Left renal cortex interstitium (tissue), 4 donors: Measurements from ENCODE around the gene ATP8B3. TPM values are rescaled to one million over a fixed set of nuclear protein-coding genes. Genes with fewer than 3 reads are reported as not detected.

Source experiments
- DNase-seq, 4 donors: peaks; one replicate each; pipeline ENCODE4 v3.0.0-alpha.2; 2013; ENCODE audit warnings: low read depth in 4 of 4, low spot score in 2 of 4, missing footprints in 1 of 4
- polyA plus RNA-seq, 4 donors: library from polyadenylated mRNA; unstranded; fragments of 120-200 nt; gene quantifications; one replicate each; pipeline ENCODE4 v1.2.1, GENCODE V29; 2013; ENCODE audit not compliant: insufficient read length in 4 of 4

Gene ATP8B3, protein sequence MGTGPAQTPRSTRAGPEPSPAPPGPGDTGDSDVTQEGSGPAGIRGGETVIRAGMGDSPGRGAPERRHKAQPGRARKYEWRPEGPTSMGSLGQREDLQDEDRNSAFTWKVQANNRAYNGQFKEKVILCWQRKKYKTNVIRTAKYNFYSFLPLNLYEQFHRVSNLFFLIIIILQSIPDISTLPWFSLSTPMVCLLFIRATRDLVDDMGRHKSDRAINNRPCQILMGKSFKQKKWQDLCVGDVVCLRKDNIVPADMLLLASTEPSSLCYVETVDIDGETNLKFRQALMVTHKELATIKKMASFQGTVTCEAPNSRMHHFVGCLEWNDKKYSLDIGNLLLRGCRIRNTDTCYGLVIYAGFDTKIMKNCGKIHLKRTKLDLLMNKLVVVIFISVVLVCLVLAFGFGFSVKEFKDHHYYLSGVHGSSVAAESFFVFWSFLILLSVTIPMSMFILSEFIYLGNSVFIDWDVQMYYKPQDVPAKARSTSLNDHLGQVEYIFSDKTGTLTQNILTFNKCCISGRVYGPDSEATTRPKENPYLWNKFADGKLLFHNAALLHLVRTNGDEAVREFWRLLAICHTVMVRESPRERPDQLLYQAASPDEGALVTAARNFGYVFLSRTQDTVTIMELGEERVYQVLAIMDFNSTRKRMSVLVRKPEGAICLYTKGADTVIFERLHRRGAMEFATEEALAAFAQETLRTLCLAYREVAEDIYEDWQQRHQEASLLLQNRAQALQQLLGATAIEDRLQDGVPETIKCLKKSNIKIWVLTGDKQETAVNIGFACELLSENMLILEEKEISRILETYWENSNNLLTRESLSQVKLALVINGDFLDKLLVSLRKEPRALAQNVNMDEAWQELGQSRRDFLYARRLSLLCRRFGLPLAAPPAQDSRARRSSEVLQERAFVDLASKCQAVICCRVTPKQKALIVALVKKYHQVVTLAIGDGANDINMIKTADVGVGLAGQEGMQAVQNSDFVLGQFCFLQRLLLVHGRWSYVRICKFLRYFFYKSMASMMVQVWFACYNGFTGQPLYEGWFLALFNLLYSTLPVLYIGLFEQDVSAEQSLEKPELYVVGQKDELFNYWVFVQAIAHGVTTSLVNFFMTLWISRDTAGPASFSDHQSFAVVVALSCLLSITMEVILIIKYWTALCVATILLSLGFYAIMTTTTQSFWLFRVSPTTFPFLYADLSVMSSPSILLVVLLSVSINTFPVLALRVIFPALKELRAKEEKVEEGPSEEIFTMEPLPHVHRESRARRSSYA (N-terminal part only)
- 1 to 10 TPM in 1 of 4 donors, under 1 TPM in 3; 0.52 to 1.0 (median 0.76) TPM for polyA plus RNA-seq

DNA sequence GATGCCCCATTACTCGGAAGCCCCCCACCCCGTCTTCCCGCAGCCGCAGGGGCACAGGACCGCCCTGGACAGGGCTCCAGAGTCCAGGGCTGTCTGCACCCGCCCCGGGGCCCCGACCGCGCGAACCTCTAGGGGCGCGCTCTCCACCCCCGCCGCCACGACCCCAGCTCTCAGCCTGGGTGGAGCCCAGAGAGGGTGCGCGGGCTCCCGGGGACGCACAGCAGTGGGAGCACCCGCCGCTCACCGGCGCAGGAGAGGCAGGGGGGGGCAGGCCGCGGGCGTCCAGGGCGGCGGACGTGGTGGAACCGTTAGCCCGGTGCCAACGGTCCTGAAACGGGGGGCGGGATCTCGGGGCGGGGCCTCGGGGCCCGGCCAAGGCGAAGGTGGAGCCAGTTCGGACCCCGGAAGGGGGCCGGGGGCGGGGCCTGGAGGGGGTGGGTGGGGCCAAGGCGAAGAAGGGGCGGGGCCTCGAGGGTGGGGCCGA, at the start of gene ATP8B3:
TSS of gene ATP8B3 (minus strand) at position 335 of the 484 bp plus-strand sequence. CDS start 540 bp downstream, outside the sequence.
- DNase-seq, result no peak

DNA sequence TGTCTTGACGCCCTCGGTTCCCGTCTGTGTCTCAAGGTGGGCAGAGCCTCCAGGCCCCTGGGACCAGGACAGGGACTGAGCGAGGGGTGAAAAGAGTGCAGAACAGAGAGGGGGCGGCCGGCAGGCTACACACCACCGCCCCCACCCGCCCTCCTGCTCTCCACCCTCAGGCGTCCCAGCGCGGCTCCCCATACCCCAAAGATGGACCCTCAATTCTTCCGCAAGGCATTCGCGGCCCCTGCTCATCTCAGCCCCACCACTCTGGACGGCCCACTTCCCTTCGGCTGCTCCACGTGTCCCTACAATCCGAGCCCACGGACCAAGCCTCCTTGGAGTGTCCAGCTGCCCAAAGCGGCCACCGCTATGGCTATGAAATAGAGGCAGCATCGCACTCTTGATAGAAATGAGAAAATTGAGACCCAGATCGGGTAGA, 49.5 kb upstream of the ATP8B3 start:
- DNase-seq, result no peak

DNA sequence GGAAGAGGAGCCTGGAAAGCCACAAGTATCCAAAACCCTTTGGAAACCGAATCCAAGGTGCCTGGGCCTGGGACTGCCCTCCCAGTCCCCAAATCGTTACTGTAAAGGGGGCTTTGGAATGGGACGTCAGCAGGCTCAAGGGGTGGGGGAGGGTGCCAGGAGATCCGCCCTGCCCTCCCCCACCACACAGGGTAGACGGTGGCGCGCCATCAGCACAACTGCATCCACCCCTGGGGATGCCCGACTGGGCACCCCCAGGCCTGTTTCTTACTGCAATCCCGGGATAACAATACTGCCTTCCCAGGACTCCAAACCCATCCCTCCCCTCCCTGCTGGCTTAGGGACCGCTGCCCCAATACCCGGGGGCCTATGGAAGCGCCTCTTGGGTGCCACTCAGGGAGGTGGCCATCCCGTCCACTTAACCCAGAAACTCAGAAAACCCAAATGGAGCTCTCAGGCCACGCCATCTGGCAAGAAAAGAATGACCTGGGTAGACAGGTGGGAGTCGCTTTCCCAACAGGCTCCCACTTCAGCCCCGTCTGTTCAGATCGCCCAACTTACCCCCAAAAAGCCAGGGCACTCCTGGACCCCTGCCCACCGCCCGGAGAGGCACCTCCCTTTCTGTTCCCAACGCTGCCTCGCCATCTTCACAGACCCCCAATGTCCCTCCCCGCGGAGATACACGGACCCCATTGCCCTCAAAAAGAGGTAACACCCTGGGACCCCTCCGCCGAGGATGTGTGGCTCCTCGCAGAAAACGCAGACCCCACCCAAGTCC, 48.9 kb upstream of the ATP8B3 start:
- DNase-seq, result no peak

DNA sequence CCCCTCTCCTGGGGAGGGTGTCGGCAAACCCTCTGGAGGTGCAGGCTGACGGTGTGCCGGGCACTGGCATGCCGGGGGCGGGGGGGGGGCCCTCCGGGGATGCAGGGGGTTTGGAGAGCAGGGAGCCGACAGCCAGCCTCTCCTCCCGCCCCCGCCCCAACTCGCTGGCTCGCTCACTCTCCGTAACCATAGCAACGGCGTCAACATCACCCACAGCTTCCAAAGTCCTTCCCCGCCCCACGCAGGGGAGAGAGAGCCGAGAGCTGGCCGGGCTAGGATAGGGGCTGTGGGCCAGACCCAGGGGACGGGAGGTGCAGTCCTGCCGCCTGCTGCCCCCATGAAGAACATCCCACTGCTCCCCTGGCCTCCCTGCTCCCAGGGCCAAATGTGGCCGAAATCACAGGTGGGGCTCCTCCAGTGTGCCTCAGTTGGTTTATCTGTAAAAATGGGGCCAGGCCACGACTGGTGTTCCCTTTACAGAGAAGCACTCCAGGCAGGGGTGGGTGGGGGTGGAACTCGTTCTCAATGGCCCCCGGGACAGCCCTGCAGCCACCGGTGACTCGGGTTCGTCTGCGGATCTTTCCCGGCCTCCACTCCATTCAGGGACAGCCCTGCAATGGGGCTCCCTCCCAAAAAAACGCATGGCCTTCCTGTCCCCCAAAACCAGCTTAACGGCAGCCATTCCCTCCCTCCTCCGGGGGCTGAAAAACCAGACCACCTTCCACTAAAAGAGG, 48.1 kb upstream of the ATP8B3 start:
- DNase-seq, result no peak

DNA sequence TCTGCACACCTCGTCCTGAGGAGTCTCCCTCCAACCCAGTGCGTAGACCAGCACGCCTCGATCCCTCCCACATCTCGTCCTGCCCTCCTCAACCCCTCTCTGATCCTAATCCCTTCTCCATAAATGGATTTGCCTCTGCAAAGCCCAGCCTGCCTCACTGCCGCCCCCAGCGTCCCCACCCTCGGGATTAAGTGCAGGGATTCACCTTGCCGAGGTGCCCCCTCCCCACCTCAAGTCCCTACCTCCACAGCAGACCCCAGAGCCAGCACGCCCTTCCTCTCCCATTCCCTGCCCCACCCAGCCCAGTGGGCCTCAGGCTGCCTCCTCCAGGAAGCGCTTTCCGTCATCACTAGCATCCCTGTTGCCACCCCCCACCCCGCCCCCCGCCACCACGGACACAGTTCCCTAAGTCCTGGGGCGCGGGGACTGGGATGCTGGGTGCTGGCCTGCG, 47.3 kb upstream of the ATP8B3 start:
- DNase-seq, result no peak

DNA sequence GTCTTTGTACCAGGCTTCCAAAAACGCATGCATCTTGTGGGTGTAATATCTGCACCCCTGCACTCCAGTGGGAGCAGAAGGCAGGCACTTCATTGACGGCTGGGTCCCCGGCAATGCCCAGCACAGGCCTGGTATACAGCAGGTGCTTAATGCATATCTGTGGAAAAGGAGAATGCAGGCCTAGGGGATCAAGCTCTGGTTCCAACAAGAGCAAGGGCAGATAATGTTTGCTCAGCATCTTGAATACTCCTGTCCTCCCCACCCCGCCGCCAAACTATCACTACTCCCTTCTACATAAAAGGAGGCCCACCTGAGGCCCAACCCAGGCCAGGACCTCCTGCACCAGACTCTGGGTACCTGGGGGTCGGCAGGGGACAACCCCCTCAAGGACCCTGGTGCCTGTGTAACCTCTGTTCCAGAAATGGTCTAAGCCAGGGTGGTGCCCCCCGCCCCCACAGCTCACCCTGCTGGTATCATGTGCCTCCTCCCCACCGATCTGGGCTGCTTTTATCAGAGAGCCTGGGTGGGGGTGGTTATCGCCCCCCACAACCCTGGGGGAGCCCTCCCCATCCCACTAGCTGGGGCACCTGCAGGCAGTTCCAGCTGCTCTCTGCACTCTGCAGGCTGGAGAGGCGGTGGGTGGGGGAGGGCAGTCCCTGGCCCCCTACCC, 46.5 kb upstream of the ATP8B3 start:
- no peak for DNase-seq

DNA sequence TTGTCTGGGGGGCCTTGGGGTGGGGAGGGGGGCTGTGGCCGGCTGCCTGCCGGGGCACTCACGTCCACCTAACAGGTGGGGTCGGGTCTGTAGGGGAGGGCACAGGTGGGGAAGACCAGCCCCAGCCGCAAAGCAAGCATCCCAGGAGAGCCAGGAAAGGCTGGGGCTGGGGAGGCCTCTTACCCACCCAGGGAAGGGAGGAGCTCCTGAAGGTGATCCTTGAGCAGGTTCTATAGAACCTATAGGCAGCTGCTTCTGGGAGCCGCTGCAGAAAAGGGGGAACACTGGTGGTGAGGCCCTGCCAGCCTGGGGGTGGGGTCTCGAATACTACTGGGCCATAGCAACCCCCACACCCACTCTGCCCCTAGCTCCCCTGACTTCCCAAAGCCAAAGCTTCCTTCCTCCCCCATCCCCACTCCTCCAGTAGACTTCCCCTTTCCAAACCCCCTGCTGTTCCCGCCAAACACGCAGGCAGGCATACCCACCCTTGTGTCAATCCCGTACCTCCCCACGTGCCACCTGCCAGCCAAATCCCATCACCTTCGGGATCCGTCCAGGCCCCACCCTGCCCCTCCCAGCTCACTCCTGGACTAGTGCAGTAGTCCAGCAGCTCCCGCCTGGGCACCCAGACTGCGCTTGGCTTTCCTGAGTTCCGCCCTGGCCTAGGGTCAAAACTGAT, 45.7 kb upstream of the ATP8B3 start:
- no peak for DNase-seq

DNA sequence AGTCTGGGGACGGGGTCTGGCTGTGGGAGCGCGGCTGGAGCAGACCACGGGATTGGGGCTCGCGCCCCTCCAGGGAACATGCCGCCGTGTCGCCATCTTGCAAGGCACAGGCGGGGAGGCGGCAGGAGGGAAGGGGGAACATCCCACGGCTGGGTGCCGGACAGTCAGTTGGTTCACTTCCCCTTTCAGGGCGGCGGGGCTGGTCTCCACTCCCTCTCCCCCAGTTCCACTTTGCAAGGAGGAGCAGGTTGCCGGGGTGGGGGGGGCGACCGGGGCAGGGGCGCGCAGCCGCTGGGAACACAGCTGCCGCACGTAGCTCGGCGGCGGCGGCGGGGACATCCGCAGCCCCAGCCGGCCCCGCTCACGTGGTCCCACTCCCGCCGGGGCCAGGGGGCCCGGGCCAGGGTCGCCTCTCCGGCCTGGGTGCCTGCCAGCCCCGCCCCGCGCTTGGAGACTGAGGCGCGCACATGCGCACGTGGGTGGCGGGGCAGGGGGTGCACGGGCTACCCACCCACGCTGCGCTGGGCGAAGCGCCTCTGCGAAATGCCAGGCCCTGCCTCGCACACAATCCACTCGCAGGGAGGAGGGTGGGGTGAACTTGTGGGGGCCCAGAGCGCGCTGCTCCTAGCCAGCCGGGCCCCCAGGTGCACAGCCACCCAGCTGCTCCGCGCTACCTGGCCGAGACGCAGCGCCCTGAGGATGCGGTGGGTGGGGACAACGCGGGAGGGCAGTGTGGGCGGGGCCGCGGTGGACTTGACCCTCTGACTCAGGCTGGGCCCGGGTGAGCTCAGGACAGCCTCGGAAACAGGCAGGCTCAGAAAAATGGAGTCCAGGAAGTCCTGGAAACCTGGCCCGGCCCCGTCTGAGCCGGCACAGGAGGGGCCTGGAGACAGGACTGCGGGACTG, 44.9 kb upstream of the ATP8B3 start:
- DNase-seq, result no peak

DNA sequence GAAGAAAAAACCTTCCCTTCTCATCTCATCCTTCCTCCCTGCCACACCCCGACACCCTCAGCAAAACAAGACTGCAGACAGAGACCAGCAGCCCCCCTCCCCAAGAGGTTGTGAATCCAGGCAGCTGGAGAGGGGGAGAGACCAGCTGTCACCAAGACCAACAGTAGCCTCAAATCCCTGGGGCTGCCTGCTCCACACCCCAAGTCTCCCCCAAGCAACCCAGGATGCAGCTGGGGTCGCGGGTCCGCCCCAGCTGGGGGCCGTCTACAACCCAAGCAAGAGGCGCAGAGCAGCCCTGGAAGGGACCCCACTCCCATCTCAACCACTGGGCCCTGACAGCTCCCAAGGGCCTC, 44.2 kb upstream of the ATP8B3 start:
- no peak for DNase-seq

DNA sequence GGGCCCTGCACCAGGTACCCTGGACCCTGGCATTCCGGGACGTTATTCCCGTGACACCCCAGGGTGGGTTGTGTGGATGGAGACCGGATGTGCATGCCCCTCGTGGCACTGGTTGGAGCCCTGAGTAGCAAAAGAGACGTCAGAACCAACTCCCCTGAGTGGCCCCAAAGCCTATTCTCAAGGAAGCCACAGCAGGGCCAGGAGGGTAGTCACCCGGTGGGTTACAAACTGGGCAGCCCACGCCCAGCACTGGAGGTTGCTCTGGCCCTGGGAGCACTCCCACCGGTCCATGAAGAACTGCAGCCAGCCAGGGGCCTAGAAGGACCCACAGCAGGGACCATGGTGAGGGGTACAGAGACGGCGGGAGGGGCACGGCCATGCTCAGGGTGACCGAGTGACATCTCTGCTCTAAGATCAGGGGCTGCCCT, 43.8 kb upstream of the ATP8B3 start:
- DNase-seq, result no peak

DNA sequence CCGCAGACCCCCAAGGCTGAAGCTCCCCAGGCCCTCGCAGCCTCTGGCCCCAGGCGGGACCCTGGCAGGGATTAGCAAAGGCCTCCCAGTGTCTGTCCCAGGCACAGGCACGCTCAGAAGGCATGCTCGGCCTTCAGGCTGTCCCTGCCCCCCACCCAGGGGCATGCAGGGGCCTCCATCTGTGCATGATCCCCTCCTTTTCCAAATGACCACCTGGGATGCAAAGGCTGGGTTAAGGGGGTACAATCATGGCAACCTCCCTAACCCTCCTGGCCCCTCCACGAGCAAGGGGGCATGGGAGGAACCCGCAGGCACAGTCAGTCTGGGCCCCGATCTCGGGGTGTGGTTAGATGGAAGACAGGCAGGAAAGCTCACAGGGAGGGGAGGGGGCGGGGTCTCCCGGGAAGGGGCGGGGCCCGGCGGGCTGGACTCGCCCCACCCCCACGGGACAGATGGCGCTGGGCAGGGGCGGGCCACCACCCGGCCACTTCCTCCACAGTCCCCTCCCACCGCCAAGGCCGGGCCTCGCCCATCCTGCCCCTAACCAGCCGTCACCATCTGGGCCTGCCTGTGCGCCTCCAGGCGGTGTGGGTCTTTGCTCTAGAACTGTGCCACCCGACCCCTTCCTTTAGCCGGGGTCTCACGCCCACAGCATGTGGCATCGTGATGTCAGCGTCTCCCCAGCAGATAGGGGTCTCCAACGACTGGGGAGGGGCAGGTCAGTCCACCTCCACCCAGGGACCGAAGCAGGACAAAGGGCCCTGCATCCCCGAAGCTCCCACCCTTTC, 43.2 kb upstream of the ATP8B3 start:
- DNase-seq, result no peak

DNA sequence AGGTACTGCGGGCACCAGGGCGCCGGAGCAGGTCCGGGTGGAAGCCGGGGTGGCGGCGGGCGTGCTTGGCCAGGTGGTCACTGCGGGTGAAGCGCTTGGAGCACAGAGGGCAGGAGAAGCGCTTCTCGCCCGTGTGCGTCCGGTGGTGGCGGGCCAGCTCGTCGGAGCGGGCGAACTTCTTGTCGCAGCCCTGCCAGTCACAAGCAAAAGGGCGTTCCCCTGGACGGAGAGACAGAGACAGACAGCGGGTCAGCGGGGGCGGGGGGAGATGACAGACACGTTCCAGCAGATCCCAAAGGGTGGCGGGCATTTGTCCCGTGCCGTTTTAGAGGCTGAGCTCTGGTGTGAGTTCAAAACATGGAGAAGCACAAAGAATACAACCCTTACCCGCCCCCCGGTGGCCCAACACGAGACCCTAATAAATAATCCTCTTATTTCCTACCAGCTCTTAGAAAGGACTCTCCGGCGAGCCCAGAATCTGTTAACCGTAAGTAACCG, 42.5 kb upstream of the ATP8B3 start:
- DNase-seq, result no peak

DNA sequence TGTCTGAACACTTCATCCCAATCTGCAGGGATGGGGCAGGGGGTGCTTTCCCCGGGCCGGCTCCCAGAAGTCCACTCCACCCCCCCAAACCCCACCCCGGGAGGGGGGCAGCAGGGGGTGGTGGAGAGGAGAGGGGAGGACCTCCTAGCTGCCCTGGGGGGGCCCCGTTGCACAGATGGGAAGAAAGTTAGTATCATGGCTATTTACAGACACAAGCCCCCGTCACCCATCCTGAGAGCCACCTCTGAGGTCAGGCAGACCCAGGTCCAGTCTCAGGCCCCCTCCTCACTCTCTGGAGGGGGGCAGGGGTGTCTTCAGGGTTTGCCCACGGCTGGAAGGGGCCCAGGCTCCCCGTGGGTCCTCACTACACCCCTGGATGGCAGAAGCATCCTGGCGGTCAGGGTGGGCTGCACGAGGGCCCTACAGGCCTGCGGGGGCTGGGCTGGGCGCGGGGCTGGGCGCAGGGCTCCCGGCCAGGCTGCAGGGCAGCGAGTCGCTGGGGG, 42.0 kb upstream of the ATP8B3 start:
- no peak for DNase-seq

DNA sequence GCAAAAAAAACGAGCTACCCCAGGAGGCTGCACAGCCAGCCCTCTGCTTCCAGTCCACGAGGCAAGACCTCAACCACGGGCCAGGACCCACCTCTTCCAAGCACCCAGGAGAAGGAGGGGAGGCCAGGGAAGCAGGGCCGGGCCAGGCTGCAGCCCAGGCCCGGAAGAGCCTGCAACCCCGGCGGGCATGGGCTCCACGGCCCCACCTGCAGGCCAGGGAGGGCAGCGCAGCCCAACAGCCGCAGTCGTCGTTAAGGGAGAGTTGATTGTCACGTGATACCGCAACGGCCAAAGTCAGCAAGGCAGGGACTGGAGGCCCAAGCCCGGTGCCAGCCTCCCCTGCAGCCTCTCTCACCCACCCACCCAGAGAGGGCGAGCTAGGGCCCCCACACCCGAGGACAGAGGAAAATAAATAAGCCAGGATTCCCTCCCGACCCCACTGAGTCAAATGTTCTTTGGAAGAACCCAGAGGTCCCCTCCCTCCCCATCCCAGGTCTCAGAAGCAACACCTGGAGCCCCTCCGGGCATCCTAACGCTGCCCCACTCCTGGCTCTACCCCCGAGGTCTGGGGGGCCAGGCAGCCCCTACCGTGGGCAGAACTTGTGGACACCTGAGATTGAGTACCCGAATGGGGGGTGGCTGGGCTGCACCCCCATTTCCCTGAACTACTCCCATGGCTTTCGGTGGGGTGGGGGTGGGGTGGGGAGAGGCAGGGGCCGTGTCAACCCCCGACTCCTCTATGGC, 41.4 kb upstream of the ATP8B3 start:
- DNase-seq, result no peak

DNA sequence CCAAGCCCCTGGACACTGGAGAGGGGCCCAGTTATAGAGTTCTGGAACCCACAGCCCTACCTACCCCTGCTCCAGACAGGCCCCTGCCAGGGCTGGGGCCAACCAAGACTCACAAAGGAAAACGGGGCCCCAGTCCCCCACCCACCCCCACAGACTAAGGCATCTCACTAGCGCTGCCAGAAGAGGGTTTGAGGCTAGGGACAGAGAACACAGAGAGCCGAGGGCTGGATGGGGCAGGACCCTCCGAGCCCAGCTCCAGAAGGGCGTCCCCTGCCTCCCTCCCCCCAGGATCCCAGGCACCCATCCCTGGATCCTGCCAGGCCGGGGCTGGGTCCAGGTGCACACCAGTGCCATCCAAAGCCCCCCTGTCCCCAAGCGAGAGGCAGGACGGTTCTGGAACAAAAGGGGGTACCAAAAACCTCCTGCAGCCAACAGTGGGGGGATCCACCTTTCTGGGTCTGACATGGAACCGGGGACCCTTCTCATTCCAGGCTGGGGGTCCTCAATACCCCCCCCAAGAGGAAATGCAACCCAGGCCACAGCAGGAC, 40.6 kb upstream of the ATP8B3 start:
- DNase-seq, result no peak
